K562 (cell line): ENCODE results near the gene SDS. TPM values are rescaled to one million over a fixed set of nuclear protein-coding genes. Genes with fewer than 3 reads are reported as not detected.

Experiments used
- ATAC-seq: fragments of 200-7000 bp; cut with Tn5 transposase; 3 replicates; pipeline ENCODE4 v1.9.1; 2020; ENCODE audit warnings: moderate library complexity
- BruUV-seq: library from RNA; stranded (reverse); fragments of 400-500 nt; replicated peaks from 2 replicates; lab custom pipeline; 2021; lab: Mats Ljungman, UMichigan
- CTCF ChIA-PET: fragments of 300-600 bp; formaldehyde crosslinking; extraction: SDS; loops from one replicate; lab custom pipeline; 2021; ENCODE audit warnings: low intra/inter-chr PET ratio; lab: Yijun Ruan, JAX
- POLR2A ChIA-PET: fragments of 300-600, 350-650 bp; sonication (Branson Sonifier 250); formaldehyde crosslinking; extraction: SDS; loops from one replicate; lab custom pipeline; 2021; ENCODE audit warnings: antibody characterized with exemption, inconsistent platforms; lab: Yijun Ruan, JAX
- DNase-seq, 4 experiments: peaks; one replicate each; pipeline versions ENCODE4 v3.0.0 to v3.0.0-alpha.2; 2011 to 2018; ENCODE audit warnings: low spot score in 3 of 4, mixed read lengths in 3 of 4; ENCODE audit errors: extremely low read depth in 1 of 4
- FAIRE-seq: peaks from 2 replicates; lab custom pipeline; 2011; peaks lifted over from hg19 to GRCh38; lab: Jason Lieb, UNC
- H2AFZ ChIP-seq: 2 replicates; pipeline ENCODE4 v1.6.0; 2011; ENCODE audit warnings: low read depth, low read length, control low read depth, inconsistent platforms
- H3K27ac ChIP-seq: fragments of 200-600 bp; 3 replicates; pipeline ENCODE4 v1.8.0; 2011; ENCODE audit warnings: low read depth, mild to moderate bottlenecking, control low read depth, inconsistent platforms, low read length, moderate library complexity, mixed read lengths; ENCODE audit errors: extremely low read depth
- H3K27me3 ChIP-seq, 2 experiments: fragments of 300-600 bp in 1 of 2; 2 replicates in 1 of 2; 3 replicates in 1 of 2; pipeline versions ENCODE4 v1.6.0 to v1.8.0; 2011; ENCODE audit warnings: inconsistent platforms in 2 of 2, low read length in 2 of 2, mild to moderate bottlenecking in 1 of 2, mixed read lengths in 1 of 2, moderate library complexity in 1 of 2; ENCODE audit not compliant: control insufficient read depth in 2 of 2, insufficient read depth in 2 of 2
- H3K36me3 ChIP-seq: fragments of 300-600 bp; 3 replicates; pipeline ENCODE4 v1.8.0; 2011; ENCODE audit warnings: mild to moderate bottlenecking, low read length, inconsistent platforms; ENCODE audit not compliant: control insufficient read depth, insufficient read depth
- H3K4me1 ChIP-seq, 2 experiments: fragments of 200-600 bp in 1 of 2; replicated peaks in 1 of 2; 2 replicates in 1 of 2; 3 replicates in 1 of 2; pipeline versions ENCODE4 v1.5.1 to v1.8.0; 2011; ENCODE audit warnings: inconsistent platforms in 2 of 2, low read length in 2 of 2, mild to moderate bottlenecking in 1 of 2, mixed read lengths in 1 of 2, moderate library complexity in 1 of 2; ENCODE audit not compliant: control insufficient read depth in 2 of 2, insufficient read depth in 2 of 2
- H3K4me2 ChIP-seq: 2 replicates; pipeline ENCODE4 v1.6.1; 2011; ENCODE audit warnings: low read length, control low read depth, inconsistent platforms, mixed read lengths; ENCODE audit not compliant: insufficient read depth
- H3K4me3 ChIP-seq: fragments of 200-600 bp; sonication (generic), shearing (Covaris generic); 2 replicates; pipeline ENCODE4 v1.5.1; 2016; ENCODE audit warnings: control low read depth, inconsistent platforms
- H3K79me2 ChIP-seq: fragments of 200-600 bp; 3 replicates; pipeline ENCODE4 v1.8.0; 2011; ENCODE audit warnings: low read length, inconsistent platforms; ENCODE audit not compliant: control insufficient read depth, insufficient read depth
- H3K9ac ChIP-seq, 2 experiments: 2 replicates each; pipeline versions ENCODE4 v1.6.0 to v1.6.1; 2011; ENCODE audit warnings: low read depth in 2 of 2, low read length in 2 of 2, control low read depth in 1 of 2, inconsistent platforms in 1 of 2, mild to moderate bottlenecking in 1 of 2, mixed read lengths in 1 of 2; ENCODE audit not compliant: insufficient read depth in 1 of 2
- H3K9me1 ChIP-seq: one replicate; pipeline ENCODE4 v1.6.0; 2011; ENCODE audit warnings: inconsistent platforms, mild to moderate bottlenecking, low read length, moderate library complexity; ENCODE audit not compliant: control insufficient read depth, insufficient read depth
- H3K9me3 ChIP-seq: replicated peaks from 2 replicates; pipeline ENCODE4 v1.5.1; 2011; ENCODE audit warnings: low read depth, low read length, inconsistent platforms; ENCODE audit not compliant: control insufficient read depth, insufficient read depth
- H4K20me1 ChIP-seq: replicated peaks from 2 replicates; pipeline ENCODE4 v1.6.1; 2011; ENCODE audit warnings: low read length, inconsistent platforms, mixed read lengths; ENCODE audit not compliant: control insufficient read depth, insufficient read depth
- BCOR ChIP-seq: fragments of 450-650 bp; IDR thresholded peaks from 2 replicates; pipeline ENCODE4 v1.6.1; 2016
- KLF6 ChIP-seq: fragments of 250-450 bp; sonication (Bioruptor Pico); IDR thresholded peaks from 2 replicates; pipeline ENCODE4 v1.4.0; 2020; ENCODE audit warnings: mild to moderate bottlenecking, moderate library complexity, borderline replicate concordance
- POLR2AphosphoS2 ChIP-seq: IDR thresholded peaks from 2 replicates; pipeline ENCODE4 v1.6.1; 2012; ENCODE audit warnings: low read length, improper control_type of control experiment
- RBM39 ChIP-seq: fragments of 200-400 bp; formaldehyde crosslinking; optimal IDR thresholded peaks from 2 replicates; pipeline ENCODE3; 2018; ENCODE audit warnings: low read depth, low read length
- RNF2 ChIP-seq: sonication (generic); IDR thresholded peaks from 2 replicates; pipeline ENCODE4 v1.6.1; 2016
- SREBF2 ChIP-seq: sonication (generic); formaldehyde crosslinking; IDR thresholded peaks from 2 replicates; pipeline ENCODE4 v1.4.0; 2020; ENCODE audit warnings: mild to moderate bottlenecking, missing genetic modification reagents
- USF1 ChIP-seq: sonication (generic); formaldehyde crosslinking; IDR thresholded peaks from 2 replicates; pipeline ENCODE4 v1.9.0; 2022; ENCODE audit warnings: mild to moderate bottlenecking, missing genetic modification reagents
- USF2 ChIP-seq: sonication (generic); formaldehyde crosslinking; IDR thresholded peaks from 2 replicates; pipeline ENCODE4 v1.5.0; 2020; ENCODE audit warnings: missing genetic modification reagents
- ZNF408 ChIP-seq: fragments of 250-450 bp; sonication (Bioruptor Pico); IDR thresholded peaks from 2 replicates; pipeline ENCODE4 v1.4.0; 2020; ENCODE audit warnings: low read depth, mild to moderate bottlenecking, moderate library complexity
- WGBS: fragments of 100-300 bp; shearing (Covaris generic); methylation state at CpG from one replicate; pipeline ENCODE4 v1.1.6; 2016; ENCODE audit warnings: low coverage, mixed read lengths; ENCODE audit not compliant: insufficient coverage; ENCODE audit errors: missing lambda C conversion rate; 5-methylcytosine and 5-hydroxymethylcytosine counted together
- in situ Hi-C: fragments of 300-500 bp; cut with MboI; formaldehyde crosslinking; loops from 4 replicates; pipeline ENCODE4 v1.15.0; 2018; ENCODE audit warnings: inconsistent platforms, mixed read lengths
- intact Hi-C: fragments of 100-400 bp; cut with micrococcal nuclease; formaldehyde crosslinking; loops from 2 replicates; pipeline ENCODE4 v1.14.2; 2022
- polyA plus RNA-seq, 8 experiments: library from polyadenylated mRNA; depleted of rRNA in 4 of 8; stranded (reverse) in 5 of 8; unstranded in 3 of 8; fragments of >200 nt; fragmentation: Nextera tagmentation in 2 of 8; fragmentation: Illumina TruSeq in 1 of 8; extraction: Ambion mirVana in 2 of 8; extraction: Trizol in 1 of 8; gene quantifications; 2 replicates each; pipeline versions ENCODE4 v1.2.1 to v1.2.3, GENCODE V29; 2011 to 2014; ENCODE audit warnings: inconsistent platforms in 1 of 8, missing spikeins in 1 of 8
- total RNA-seq, 7 experiments: library from RNA; depleted of rRNA in 6 of 7; stranded (reverse); fragments of >200 nt in 6 of 7; fragmentation: Illumina TruSeq in 2 of 7; extraction: Trizol in 2 of 7; gene quantifications; 2 replicates each; pipeline versions ENCODE4 v1.2.1 to v1.2.3, GENCODE V29; 2011 to 2021; ENCODE audit warnings: low replicate concordance in 1 of 7
- TF ChIP-seq, protein P1 (sequence below): sonication (generic); formaldehyde crosslinking; IDR thresholded peaks from 2 replicates; pipeline ENCODE4 v1.9.0; 2022; ENCODE audit warnings: mild to moderate bottlenecking, missing genetic modification reagents

The SDS gene
- total and polyA plus RNA-seq, 9 of the 15 experiments (the other 6 are each of a cell fraction or from before 2014, with no cell fraction given) = 0.07 to 1.1 (median 0.12) TPM; not detected in 1

GRCh38 chr12:113395119-113395518 lies 8.6 kb downstream of the SDS start:
- ChIA-PET POLR2A (no interaction called here), CTCF (no interaction called here)
- H3K27ac ChIP-seq = no peak overlapping the region
- peaks cover 0 to 8% of the 10 kb centered on the region in 2 experiments; a peak in 1 of 5 replicates for H3K27me3 ChIP-seq
- no peaks in the 10 kb centered on the region for H4K20me1 ChIP-seq
- H3K9me3 ChIP-seq = no peaks in the 10 kb centered on the region
- no peaks in the 10 kb centered on the region for H3K9me1 ChIP-seq
- ATAC-seq = no peak
- intact Hi-C loops = no loop called here
- DNase-seq = no peak
- H3K4me3 ChIP-seq = no peak overlapping the region
- H3K36me3 ChIP-seq = peaks cover 9% of the 10 kb centered on the region; the same call in 1 of the 3 replicates
- no peak overlapping the region for H2AFZ ChIP-seq
- peaks cover 0 to 15% of the 10 kb centered on the region in 2 experiments; a peak in 2 of 5 replicates for H3K4me1 ChIP-seq
- no TSS peak for BruUV-seq
- H3K79me2 ChIP-seq = no peaks in the 10 kb centered on the region
- TF ChIP-seq KLF6 (CRISPR knock-in tag) (no peak), BCOR (no peak), SREBF2 (CRISPR knock-in tag) (no peak), RNF2 (no peak), USF2 (0 out of 2 replicates have a peak, but pooled peaks have one; percentile 52), RBM39 (no peak), ZNF408 (CRISPR knock-in tag) (no peak), USF1 (CRISPR knock-in tag) (peak; percentile 61), POLR2AphosphoS2 (no peak)
- TF ChIP-seq, protein P1, sequence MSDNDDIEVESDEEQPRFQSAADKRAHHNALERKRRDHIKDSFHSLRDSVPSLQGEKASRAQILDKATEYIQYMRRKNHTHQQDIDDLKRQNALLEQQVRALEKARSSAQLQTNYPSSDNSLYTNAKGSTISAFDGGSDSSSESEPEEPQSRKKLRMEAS (CRISPR knock-in tag) = 0 out of 2 replicates have a peak, but pooled peaks have one; percentile 16
- in situ Hi-C loops = no loop called here
- no peak overlapping the region for H3K9ac ChIP-seq
- 64% methylated on average over 1 of the region's 5 CpGs for WGBS
- no peak for FAIRE-seq
- H3K4me2 ChIP-seq = no peak overlapping the region
